ENCODE data around the gene ZBP1.

DNA sequence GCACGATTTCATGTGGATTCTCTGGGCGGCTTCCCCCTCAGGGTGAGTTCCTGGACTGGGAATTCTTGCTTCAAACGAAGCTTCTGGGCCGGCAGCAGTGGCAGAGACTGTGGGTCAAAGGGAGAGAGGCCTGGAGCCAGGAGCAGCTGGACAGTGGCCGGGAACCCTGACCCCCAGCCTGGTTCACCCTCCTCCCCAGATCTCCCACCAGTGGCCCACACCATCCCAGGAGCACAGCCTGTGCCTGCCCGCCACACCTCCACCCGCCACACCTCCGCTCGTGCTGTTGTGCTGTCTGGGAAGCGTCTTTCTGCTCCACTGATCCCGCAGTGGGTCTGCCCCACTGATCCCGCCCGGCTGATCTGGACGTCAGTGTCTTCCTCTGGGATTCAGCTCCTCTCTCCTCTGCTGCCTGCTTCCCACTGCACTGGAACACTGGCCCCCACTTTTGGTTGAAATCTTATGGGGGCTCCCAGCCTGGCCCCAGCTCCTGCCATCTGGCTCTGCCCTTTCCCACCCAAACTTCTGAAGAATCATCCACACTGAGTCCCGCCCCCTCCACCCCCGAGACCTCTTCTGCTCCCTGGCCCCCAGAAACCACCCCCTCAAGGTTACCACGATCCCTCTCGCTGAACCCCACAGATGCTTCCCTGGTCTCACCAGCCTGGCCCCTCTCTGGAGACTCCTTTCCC, 9.8 kb downstream of the ZBP1 start:
- TF ChIP-seq, protein P1, sequence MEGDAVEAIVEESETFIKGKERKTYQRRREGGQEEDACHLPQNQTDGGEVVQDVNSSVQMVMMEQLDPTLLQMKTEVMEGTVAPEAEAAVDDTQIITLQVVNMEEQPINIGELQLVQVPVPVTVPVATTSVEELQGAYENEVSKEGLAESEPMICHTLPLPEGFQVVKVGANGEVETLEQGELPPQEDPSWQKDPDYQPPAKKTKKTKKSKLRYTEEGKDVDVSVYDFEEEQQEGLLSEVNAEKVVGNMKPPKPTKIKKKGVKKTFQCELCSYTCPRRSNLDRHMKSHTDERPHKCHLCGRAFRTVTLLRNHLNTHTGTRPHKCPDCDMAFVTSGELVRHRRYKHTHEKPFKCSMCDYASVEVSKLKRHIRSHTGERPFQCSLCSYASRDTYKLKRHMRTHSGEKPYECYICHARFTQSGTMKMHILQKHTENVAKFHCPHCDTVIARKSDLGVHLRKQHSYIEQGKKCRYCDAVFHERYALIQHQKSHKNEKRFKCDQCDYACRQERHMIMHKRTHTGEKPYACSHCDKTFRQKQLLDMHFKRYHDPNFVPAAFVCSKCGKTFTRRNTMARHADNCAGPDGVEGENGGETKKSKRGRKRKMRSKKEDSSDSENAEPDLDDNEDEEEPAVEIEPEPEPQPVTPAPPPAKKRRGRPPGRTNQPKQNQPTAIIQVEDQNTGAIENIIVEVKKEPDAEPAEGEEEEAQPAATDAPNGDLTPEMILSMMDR (IDR thresholded peaks at IDR 0.05; ENCODE audit: low read depth, low read length, poor library complexity, severe bottlenecking): no peak
- no peak for TF ChIP-seq EZH2phosphoT487 (IDR thresholded peaks at IDR 0.05; ENCODE audit: borderline replicate concordance, low read length)
